PC-3 (cell line): ENCODE data around the gene FRRS1L. TPM values are rescaled to one million over a fixed set of nuclear protein-coding genes. Genes with fewer than 3 reads are reported as not detected.

Source experiments
- ATAC-seq: fragments of 200-7000 bp; cut with Tn5 transposase; 2 replicates; pipeline ENCODE4 v1.9.1; 2020; ENCODE audit warnings: mild to moderate bottlenecking, moderate library complexity
- BruUV-seq: library from RNA; stranded (reverse); fragments of 400-500 nt; replicated peaks from 2 replicates; lab custom pipeline; 2021; lab: Mats Ljungman, UMichigan
- CTCF ChIA-PET: fragments of 300-600 bp; sonication (Branson Sonifier 250); formaldehyde crosslinking; loops from one replicate; lab custom pipeline; 2022; ENCODE audit warnings: antibody characterized with exemption; lab: Charles Lee
- POLR2A ChIA-PET: fragments of 300-600 bp; sonication (Branson Sonifier 250); formaldehyde crosslinking; loops from one replicate; lab custom pipeline; 2022; ENCODE audit warnings: antibody characterized with exemption; ENCODE audit not compliant: unreplicated experiment; lab: Charles Lee
- DNase-seq: peaks from one replicate; pipeline ENCODE4 v3.0.0-alpha.2; 2015
- H2AFZ ChIP-seq: fragments of 300-600 bp; sonication (generic); 2 replicates; pipeline ENCODE4 v1.6.0; 2016; ENCODE audit warnings: antibody characterized with exemption, low read length
- H3F3A ChIP-seq: fragments of 300-600 bp; sonication (generic); one replicate; pipeline ENCODE4 v1.6.0; 2017; ENCODE audit warnings: antibody characterized with exemption, low read length, control low read depth, mild to moderate bottlenecking; ENCODE audit not compliant: unreplicated experiment
- H3K27ac ChIP-seq: fragments of 300-600 bp; sonication (generic); 2 replicates; pipeline ENCODE4 v1.5.1; 2016; ENCODE audit warnings: mild to moderate bottlenecking, low read length
- H3K27me3 ChIP-seq: fragments of 300-600 bp; sonication (generic); 2 replicates; pipeline ENCODE4 v1.6.1; 2016; ENCODE audit warnings: low read length, mixed read lengths
- H3K36me3 ChIP-seq: fragments of 300-600 bp; sonication (generic); 2 replicates; pipeline ENCODE4 v1.6.1; 2016; ENCODE audit warnings: low read depth, mixed run types, low read length, mixed read lengths
- H3K4me1 ChIP-seq: fragments of 300-600 bp; sonication (generic); 2 replicates; pipeline ENCODE4 v1.5.1; 2016; ENCODE audit warnings: low read length; ENCODE audit not compliant: insufficient read depth
- H3K4me2 ChIP-seq: fragments of 300-600 bp; sonication (generic); 2 replicates; pipeline ENCODE4 v1.6.0; 2016; ENCODE audit warnings: low read length
- H3K4me3 ChIP-seq: fragments of 300-600 bp; sonication (generic); 2 replicates; pipeline ENCODE4 v1.5.1; 2016; ENCODE audit warnings: mild to moderate bottlenecking, low read length, mixed read lengths
- H3K79me2 ChIP-seq: fragments of 300-600 bp; sonication (generic); 2 replicates; pipeline ENCODE4 v1.6.1; 2017; ENCODE audit warnings: low read length, mixed read lengths
- H3K9ac ChIP-seq: fragments of 300-600 bp; sonication (generic); 2 replicates; pipeline ENCODE4 v1.6.0; 2016; ENCODE audit warnings: mild to moderate bottlenecking, low read length
- H3K9me2 ChIP-seq: fragments of 300-600 bp; sonication (generic); replicated peaks from 2 replicates; pipeline ENCODE4 v1.6.1; 2016; ENCODE audit warnings: mixed run types, low read length, mixed read lengths
- H3K9me3 ChIP-seq: fragments of 300-600 bp; sonication (generic); 2 replicates; pipeline ENCODE4 v1.6.1; 2016; ENCODE audit warnings: low read length, mixed read lengths
- H4K20me1 ChIP-seq: fragments of 300-600 bp; sonication (generic); 2 replicates; pipeline ENCODE4 v1.6.1; 2016; ENCODE audit warnings: low read length, mixed read lengths
- CTCF ChIP-seq: fragments of 300-600 bp; sonication (generic); conservative IDR thresholded peaks from 2 replicates; pipeline ENCODE4 v1.5.1; 2017; ENCODE audit warnings: antibody characterized with exemption, low read depth, mild to moderate bottlenecking, low read length
- EZH2 ChIP-seq: fragments of 300-600 bp; sonication (generic); IDR thresholded peaks from one replicate; pipeline ENCODE4 v1.6.1; 2017; ENCODE audit warnings: antibody characterized with exemption, mild to moderate bottlenecking, low read length; ENCODE audit not compliant: unreplicated experiment
- EZH2phosphoT487 ChIP-seq: fragments of 300-600 bp; sonication (generic); IDR thresholded peaks from 2 replicates; pipeline ENCODE4 v1.6.1; 2018; ENCODE audit warnings: mild to moderate bottlenecking, antibody characterized with exemption, low read length, borderline replicate concordance
- intact Hi-C: fragments of 100-400 bp; cut with micrococcal nuclease; formaldehyde crosslinking; loops from 2 replicates; pipeline ENCODE4 v1.9.0; 2023
- total RNA-seq: library from RNA; depleted of rRNA; stranded (reverse); fragments of >200 nt; gene quantifications from 2 replicates; pipeline ENCODE4 v1.2.3, GENCODE V29; 2014

FRRS1L gene
- total RNA-seq, 1 experiment from 2014 or later = not detected

GRCh38 chr9:109172935-109173334 lies 5.9 kb upstream of the FRRS1L start:
- DNase-seq = no peak
- ChIA-PET CTCF (no interaction called here), POLR2A (no interaction called here)
- H2AFZ ChIP-seq = no peak overlapping the region
- H3K9ac ChIP-seq = no peak overlapping the region
- no peaks in the 10 kb centered on the region for H3K27me3 ChIP-seq
- H3K27ac ChIP-seq = no peak overlapping the region
- no peak overlapping the region for H3K4me3 ChIP-seq
- H3K79me2 ChIP-seq = no peaks in the 10 kb centered on the region
- no peaks in the 10 kb centered on the region for H3K4me1 ChIP-seq
- no peaks in the 10 kb centered on the region for H3K36me3 ChIP-seq
- no peak for ATAC-seq
- no peaks in the 10 kb centered on the region for H4K20me1 ChIP-seq
- no peak overlapping the region for H3K4me2 ChIP-seq
- no TSS peak for BruUV-seq
- intact Hi-C loops = no loop called here
- H3F3A ChIP-seq = no peaks in the 10 kb centered on the region
- H3K9me2 ChIP-seq = no peaks in the 10 kb centered on the region
- H3K9me3 ChIP-seq = no peaks in the 10 kb centered on the region
- TF ChIP-seq EZH2phosphoT487 (no peak), CTCF (no peak), EZH2 (no peak)

GRCh38 chr9:109171926-109172325 lies 4.9 kb upstream of the FRRS1L start:
- TF ChIP-seq CTCF (no peak), EZH2phosphoT487 (no peak), EZH2 (no peak)
- Histone ChIP-seq H3K36me3 (no peaks in the 10 kb centered on the region), H2AFZ (no peak overlapping the region), H3K27me3 (no peaks in the 10 kb centered on the region), H3K27ac (no peak overlapping the region), H3F3A (no peaks in the 10 kb centered on the region), H3K79me2 (no peaks in the 10 kb centered on the region), H3K4me1 (no peaks in the 10 kb centered on the region), H3K9me2 (no peaks in the 10 kb centered on the region), H4K20me1 (no peaks in the 10 kb centered on the region), H3K4me3 (no peak overlapping the region), H3K4me2 (no peak overlapping the region), H3K9ac (no peak overlapping the region), H3K9me3 (no peaks in the 10 kb centered on the region)
- intact Hi-C loops = no loop called here
- no peak for DNase-seq
- no peak for ATAC-seq
- POLR2A ChIA-PET = no interaction called here
- CTCF ChIA-PET = no interaction called here
- no TSS peak for BruUV-seq

GRCh38 chr9:109168170-109168569 lies 1.1 kb upstream of the FRRS1L start:
- Histone ChIP-seq H3K36me3 (no peaks in the 10 kb centered on the region), H3K9me3 (no peaks in the 10 kb centered on the region), H3K9me2 (no peaks in the 10 kb centered on the region), H3K4me3 (no peak overlapping the region), H3F3A (no peaks in the 10 kb centered on the region), H3K9ac (no peak overlapping the region), H3K27me3 (no peaks in the 10 kb centered on the region), H3K4me2 (no peak overlapping the region), H2AFZ (no peak overlapping the region), H3K79me2 (no peaks in the 10 kb centered on the region), H3K27ac (no peak overlapping the region), H4K20me1 (no peaks in the 10 kb centered on the region), H3K4me1 (no peaks in the 10 kb centered on the region)
- ChIA-PET CTCF (no interaction called here), POLR2A (no interaction called here)
- no peak for TF ChIP-seq EZH2
- TF ChIP-seq CTCF = no peak
- TF ChIP-seq EZH2phosphoT487 = no peak
- intact Hi-C loops = no loop called here
- ATAC-seq (no peak), DNase-seq (no peak)
- no TSS peak for BruUV-seq
